ENCODE measurements around the gene CNKSR3. TPM values are rescaled to one million over a fixed set of nuclear protein-coding genes. Genes with fewer than 3 reads are reported as not detected.

The CNKSR3 gene
- total RNA-seq, 1 donor from 2014 or later = 9.5 TPM

DNA sequence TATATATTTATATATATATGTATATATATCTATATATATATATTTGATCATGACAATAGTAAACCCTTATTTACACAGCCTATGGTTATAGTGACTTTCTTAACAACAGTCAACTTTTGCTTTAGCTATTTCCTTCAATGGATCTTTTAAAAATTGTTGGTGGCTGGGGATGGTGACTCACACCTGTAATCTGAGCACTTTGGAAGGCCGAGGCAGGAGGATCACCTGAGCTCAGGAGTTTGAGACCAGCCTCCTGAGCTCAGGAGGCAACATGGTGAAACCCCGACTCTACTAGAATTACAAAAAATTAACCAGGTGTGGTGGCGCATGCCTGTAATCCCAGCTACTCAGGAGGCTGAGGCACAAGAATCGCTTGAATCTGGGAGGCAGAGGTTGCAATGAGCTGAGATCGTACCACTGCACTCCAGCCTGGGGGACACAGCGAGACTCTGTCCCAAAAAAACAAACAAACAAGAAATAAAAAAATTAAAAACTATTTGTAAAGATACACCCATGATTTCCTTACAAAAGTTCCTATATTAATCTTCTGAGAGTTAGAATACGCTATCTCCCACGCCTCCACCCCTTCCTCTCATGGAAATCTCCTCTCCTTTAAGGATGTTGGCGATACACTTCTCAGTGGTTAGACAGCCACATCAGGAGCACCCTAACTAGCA, 29.2 kb upstream of the CNKSR3 start:
- Histone ChIP-seq H3K27ac (no peak overlapping the region), H3K4me3 (no peak overlapping the region), H3K4me1 (no peaks in the 10 kb centered on the region), H3K27me3 (ENCODE audit: low read depth) (no peaks in the 10 kb centered on the region), H3K36me3 (no peaks in the 10 kb centered on the region), H3K9me3 (no peaks in the 10 kb centered on the region)
- intact Hi-C loops (cut with DNase I) = no loop called here
- DNase-seq (no peak), ATAC-seq (no peak)
- TF ChIP-seq, protein P1, sequence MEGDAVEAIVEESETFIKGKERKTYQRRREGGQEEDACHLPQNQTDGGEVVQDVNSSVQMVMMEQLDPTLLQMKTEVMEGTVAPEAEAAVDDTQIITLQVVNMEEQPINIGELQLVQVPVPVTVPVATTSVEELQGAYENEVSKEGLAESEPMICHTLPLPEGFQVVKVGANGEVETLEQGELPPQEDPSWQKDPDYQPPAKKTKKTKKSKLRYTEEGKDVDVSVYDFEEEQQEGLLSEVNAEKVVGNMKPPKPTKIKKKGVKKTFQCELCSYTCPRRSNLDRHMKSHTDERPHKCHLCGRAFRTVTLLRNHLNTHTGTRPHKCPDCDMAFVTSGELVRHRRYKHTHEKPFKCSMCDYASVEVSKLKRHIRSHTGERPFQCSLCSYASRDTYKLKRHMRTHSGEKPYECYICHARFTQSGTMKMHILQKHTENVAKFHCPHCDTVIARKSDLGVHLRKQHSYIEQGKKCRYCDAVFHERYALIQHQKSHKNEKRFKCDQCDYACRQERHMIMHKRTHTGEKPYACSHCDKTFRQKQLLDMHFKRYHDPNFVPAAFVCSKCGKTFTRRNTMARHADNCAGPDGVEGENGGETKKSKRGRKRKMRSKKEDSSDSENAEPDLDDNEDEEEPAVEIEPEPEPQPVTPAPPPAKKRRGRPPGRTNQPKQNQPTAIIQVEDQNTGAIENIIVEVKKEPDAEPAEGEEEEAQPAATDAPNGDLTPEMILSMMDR (IDR thresholded peaks at IDR 0.05) = no peak

DNA sequence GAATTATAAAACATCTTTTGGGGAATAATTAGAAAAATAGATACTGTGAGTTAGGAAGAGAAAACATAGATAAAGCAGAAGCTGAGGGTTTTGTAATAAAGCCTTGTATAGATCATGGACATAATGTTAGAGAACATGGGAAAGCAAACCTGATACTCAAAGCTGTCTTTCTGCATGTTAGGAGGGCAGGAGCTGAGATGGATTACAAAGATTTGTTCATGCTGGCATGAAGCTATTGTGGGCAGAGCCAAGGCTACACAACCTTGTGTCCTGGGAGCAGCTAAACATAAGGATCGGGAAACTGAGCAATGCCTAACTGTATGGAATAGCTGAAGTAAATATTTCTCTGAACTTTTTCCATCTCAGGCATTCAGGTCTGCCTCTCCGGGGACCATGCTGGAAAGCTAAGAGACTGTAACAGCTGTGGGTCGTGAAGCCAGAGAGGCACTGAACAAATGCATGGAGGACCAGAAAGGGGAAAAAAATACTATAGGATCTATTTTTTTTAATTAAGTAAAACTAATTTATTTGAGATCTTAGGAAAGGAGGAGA, 28.2 kb upstream of the CNKSR3 start:
- ATAC-seq (no peak), DNase-seq (no peak)
- H3K4me3 ChIP-seq = no peak overlapping the region
- no peaks in the 10 kb centered on the region for H3K36me3 ChIP-seq
- TF ChIP-seq, protein P1 (IDR thresholded peaks at IDR 0.05) = no peak
- H3K27me3 ChIP-seq (ENCODE audit: low read depth) = no peaks in the 10 kb centered on the region
- no peaks in the 10 kb centered on the region for H3K4me1 ChIP-seq
- intact Hi-C loops (cut with DNase I) = no loop called here
- H3K9me3 ChIP-seq = no peaks in the 10 kb centered on the region
- H3K27ac ChIP-seq = no peak overlapping the region

DNA sequence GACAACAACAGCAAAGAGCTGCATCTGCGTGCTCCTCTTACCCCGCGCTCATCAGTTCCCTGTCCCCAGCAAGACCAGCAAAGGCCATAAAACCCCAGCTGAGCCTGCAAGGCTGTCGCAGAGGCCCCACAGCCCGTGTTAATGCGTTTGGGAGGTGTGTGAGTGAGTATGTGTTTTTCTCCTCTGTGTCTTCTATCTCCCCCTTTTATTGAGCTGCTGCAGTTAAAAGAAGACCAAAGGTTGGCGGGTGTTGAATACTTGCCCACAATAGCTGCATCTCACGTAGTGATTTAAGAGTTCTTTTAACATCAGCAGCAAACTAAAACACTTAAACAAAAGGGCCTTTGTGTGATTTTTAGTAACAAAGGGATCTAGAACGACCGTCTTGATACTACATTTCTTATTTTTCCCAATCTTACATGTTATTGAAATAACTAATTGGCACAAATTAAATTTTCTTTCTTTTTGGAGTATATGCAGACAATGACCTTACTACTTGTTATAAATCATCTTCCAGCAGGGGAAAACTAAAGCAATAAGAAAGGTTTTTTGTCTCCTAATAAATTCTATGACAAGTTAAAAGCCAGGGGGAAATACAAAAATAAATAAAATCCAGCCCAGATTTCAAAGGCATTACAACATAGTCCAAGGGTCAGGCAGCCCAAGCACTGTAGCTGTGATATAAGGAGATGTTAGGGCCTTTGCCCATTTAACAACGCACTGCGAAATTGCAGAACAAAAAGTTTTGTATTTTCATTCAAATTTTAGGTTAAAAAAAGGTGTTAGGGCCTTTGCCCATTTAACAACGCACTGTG, 27.2 kb upstream of the CNKSR3 start:
- DNase-seq (no peak), ATAC-seq (no peak)
- Histone ChIP-seq H3K4me1 (no peaks in the 10 kb centered on the region), H3K9me3 (no peaks in the 10 kb centered on the region), H3K4me3 (no peak overlapping the region), H3K27me3 (ENCODE audit: low read depth) (no peaks in the 10 kb centered on the region), H3K36me3 (no peaks in the 10 kb centered on the region), H3K27ac (no peak overlapping the region)
- TF ChIP-seq, protein P1 (IDR thresholded peaks at IDR 0.05) = no peak
- intact Hi-C loops (cut with DNase I) = no loop called here

DNA sequence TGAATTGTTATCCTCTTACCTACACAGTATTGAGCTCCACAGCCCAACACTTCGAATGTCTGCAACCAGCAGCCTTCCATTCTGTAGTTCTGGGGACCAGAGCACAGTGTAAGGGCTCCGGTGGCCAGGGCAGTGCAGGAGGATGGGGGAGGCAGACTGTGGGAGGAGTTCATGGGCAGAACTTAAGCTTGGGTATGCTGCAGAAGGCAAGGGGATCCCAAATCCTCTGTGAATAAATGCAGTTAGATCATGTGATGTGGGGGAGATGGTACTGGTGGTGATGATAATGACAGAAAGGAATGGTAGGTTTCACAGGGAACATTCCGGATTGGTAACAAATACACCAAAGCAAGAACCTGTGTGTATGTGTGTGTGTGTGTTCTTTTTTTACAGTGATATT, 26.5 kb upstream of the CNKSR3 start:
- DNase-seq (no peak), ATAC-seq (no peak)
- no peaks in the 10 kb centered on the region for H3K4me1 ChIP-seq
- H3K27ac ChIP-seq = no peak overlapping the region
- TF ChIP-seq, protein P1 (IDR thresholded peaks at IDR 0.05) = no peak
- intact Hi-C loops (cut with DNase I) = no loop called here
- H3K27me3 ChIP-seq (ENCODE audit: low read depth) = no peaks in the 10 kb centered on the region
- H3K4me3 ChIP-seq = no peak overlapping the region
- no peaks in the 10 kb centered on the region for H3K36me3 ChIP-seq
- no peaks in the 10 kb centered on the region for H3K9me3 ChIP-seq

DNA sequence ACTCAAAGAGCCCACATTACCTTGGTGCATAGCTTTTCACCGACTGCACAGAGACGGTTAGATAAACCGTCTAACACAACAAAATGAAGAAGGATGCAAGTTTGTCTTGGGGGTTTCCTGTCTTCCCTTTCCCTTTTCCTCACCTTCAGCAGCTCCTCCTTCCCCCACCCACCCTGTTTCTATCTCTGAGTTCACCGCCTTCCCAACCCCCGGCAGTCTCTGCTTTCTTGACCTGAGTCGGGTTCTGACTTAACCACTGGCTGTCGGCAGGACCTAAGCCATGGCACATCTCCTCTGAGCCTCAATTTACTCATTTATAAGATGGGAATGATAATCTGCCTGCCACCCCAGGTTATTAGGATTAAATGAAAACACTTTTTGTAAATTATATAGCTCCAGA, 25.8 kb upstream of the CNKSR3 start:
- Histone ChIP-seq H3K27me3 (ENCODE audit: low read depth) (no peaks in the 10 kb centered on the region), H3K9me3 (no peaks in the 10 kb centered on the region), H3K4me1 (no peaks in the 10 kb centered on the region), H3K27ac (no peak overlapping the region), H3K4me3 (no peak overlapping the region), H3K36me3 (no peaks in the 10 kb centered on the region)
- DNase-seq = no peak
- ATAC-seq = no peak
- intact Hi-C loops (cut with DNase I) = no loop called here
- TF ChIP-seq, protein P1 (IDR thresholded peaks at IDR 0.05) = no peak

Measured in lower lobe of right lung (tissue), 2 donors.